SW 1271 (cell line): ENCODE measurements around the gene IGSF3.

ENCODE experiments used
- DNase-seq, 2 experiments: peaks; one replicate each; lab custom pipeline; 2025; lab: John Stamatoyannopoulos, UW

Gene IGSF3

GRCh38 chr1:116686175-116686574, 18.6 kb upstream of the IGSF3 start:
- DNase-seq, result no peak

GRCh38 chr1:116684575-116684974, 17.0 kb upstream of the IGSF3 start:
- no peak for DNase-seq

- no peak for DNase-seq
Observed at GRCh38 chr1:116682641-116683221, 15.2 kb upstream of the IGSF3 start.

- DNase-seq, result no peak
Observed at GRCh38 chr1:116681343-116681899, 13.9 kb upstream of the IGSF3 start.

GRCh38 chr1:116680752-116681151, 13.2 kb upstream of the IGSF3 start:
- DNase-seq, result no peak

GRCh38 chr1:116679828-116680628, 12.5 kb upstream of the IGSF3 start:
- DNase-seq, result no peak

- no peak for DNase-seq
Observed at GRCh38 chr1:116679091-116679827, 11.7 kb upstream of the IGSF3 start.

- DNase-seq, result no peak
Observed at GRCh38 chr1:116678732-116679090, 11.2 kb upstream of the IGSF3 start.

- DNase-seq, result no peak
Observed at GRCh38 chr1:116677474-116678062, 10.0 kb upstream of the IGSF3 start.

GRCh38 chr1:116676291-116676690, 8.8 kb upstream of the IGSF3 start:
- DNase-seq, result no peak

- DNase-seq, result no peak
Observed at GRCh38 chr1:116674751-116675150, 7.2 kb upstream of the IGSF3 start.

- no peak for DNase-seq
Observed at GRCh38 chr1:116674011-116674531, 6.5 kb upstream of the IGSF3 start.

GRCh38 chr1:116671912-116672311, 4.4 kb upstream of the IGSF3 start:
- no peak for DNase-seq

GRCh38 chr1:116671072-116671760, 3.7 kb upstream of the IGSF3 start:
- DNase-seq, result no peak

- DNase-seq, result no peak
Observed at GRCh38 chr1:116668277-116668676, 744 bp upstream of the IGSF3 start.

- DNase-seq, result no peak
Observed at GRCh38 chr1:116667078-116667574, 407 bp downstream of the IGSF3 start.

GRCh38 chr1:116666187-116667077, 1.1 kb downstream of the IGSF3 start:
- DNase-seq, result no peak

GRCh38 chr1:116664978-116665371, 2.6 kb downstream of the IGSF3 start:
- DNase-seq, result no peak

GRCh38 chr1:116664366-116664977, 3.1 kb downstream of the IGSF3 start:
- no peak for DNase-seq

- no peak for DNase-seq
Observed at GRCh38 chr1:116663821-116664220, 3.7 kb downstream of the IGSF3 start.
